ENCODE data around the gene POLDIP2.

POLDIP2 gene

DNA sequence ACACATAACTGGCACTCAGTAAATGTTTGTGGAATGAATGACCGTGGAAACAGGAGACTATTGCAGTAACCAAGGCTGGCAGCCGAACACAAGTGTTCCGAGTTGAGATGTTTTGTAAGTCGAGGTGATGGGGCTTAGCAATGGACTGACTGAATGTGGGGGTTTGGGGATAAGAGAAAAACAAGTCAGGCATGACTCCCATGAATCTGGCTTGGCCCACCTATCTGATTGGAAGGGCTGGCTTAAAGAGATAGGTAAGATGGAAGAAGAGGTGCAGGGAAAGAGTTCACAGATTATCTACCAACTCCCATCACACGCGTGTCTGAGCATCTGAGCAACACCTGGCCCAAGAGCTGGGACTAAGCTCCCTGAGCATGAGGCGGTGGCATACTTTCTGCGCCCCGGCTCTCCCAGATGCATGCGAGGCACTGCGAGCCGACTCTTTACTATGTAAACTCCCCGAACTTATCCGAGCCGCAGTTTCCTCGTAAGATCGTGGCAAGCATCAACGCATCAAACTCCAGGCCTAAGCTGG is 22.6 kb downstream of the POLDIP2 start:
- DNase-seq: no peak

DNA sequence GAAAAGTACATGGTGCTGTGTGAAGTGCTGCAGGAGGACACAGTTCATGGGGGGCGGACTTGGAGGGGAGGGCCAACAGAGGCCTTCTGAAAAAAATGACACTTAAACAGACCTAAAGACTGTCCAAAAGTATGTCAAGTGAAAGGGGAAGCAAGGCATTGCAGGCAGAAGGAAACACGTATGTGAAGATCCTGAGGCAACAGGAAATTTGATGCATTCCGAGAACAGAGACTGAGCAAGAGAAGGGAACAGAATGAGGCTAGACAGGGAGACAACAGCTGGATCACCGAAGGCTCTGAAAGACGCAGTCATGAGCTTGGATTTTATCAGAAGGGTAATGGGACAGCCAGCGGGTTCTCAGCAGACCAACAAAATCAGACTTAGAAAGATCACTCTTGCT is 23.2 kb downstream of the POLDIP2 start:
- DNase-seq: no peak

DNA sequence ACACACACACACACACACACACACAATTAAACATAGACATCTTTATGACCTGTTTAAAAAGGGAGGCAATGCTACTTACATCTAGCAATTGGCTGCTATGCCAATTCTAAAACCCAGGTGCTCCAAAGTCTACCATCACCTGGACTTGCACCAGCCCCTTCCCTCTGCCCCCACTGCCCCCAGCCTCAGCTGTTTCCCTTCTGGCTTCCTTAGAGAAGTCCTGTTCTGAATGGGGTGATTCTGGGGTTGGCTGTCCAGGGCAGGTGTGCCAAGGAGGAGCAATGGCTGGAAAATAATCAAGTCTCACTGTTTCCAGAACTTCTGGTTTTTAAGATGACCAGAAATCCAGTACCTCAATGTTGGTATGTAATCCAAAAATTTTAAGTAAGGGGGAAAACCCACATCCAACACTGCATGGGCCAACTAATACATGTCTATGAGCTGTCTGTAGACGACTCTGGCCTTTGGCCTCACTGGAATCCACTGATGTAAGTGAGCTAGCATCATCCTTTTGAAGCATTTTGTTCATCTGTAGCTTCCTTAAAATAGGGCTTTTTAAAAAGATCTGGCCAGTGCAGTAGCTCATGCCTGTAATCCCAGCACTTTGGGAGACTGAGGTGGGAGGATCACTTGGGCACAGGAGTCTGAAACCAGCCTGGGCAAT is 24.1 kb downstream of the POLDIP2 start:
- DNase-seq: no peak

DNA sequence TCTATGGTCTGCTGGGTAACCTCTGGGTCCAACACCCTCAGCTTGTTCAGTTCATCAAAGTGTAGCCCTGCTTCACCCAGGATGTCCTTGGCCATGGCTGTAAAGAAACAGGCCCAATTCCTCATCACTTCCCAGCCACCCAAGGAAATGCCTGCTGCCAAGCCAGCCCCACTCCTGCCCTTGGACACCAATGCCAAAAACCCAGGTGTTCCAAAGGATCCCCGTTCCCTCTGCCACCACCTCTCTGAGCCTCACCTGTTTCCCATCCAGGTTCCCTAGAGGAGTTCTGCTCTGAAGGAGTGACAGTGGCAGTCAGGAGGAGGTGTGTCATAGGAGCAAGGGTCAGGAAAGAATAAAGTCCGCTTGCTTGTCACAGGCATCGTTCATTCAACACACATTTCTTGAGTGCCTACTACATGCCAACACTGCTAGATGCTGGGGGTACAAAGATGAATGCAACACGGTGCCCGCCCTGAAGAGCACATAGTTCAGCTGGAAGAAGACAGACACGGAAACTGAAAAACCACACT is 25.4 kb downstream of the POLDIP2 start:
- no peak for DNase-seq

DNA sequence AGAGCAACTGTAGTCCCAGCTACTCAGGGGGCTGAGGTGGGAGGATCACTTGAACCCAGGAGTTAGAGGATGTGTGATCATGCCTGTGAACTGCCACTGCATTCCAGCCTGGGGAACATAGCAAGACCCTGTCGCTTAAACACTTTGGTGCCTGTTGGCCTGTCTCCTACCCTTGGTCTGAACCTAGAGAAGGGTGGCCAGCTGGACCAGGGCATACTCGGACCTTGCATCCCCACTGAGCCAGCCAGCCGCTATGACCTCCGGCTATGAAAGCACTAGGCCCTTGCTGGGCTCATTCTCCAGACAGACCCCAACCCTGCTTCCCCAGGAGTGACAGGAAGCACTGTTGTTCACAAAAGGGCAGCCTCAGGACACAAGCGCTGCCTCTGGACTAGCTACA is 26.7 kb downstream of the POLDIP2 start:
- DNase-seq: no peak

DNA sequence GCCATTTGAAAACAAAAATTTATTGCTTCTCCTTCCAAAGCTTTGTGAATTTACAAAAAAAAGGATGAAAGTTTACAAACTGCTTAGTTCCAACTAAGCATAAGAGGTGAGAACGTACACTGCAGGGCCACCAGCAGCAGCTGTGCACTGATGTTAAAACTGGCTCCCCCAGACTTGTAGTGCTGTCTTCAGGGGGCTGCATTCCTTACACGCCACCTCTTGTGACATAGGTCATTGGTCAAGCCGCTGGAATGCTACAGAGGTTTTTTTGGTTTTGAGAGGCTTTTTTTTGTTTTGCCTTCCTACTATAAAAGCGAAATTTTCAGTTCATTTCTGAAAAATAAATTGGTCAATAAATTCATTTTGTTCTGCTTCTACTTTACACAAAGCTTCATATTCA is 29.0 kb downstream of the POLDIP2 start:
- DNase-seq: no peak

DNA sequence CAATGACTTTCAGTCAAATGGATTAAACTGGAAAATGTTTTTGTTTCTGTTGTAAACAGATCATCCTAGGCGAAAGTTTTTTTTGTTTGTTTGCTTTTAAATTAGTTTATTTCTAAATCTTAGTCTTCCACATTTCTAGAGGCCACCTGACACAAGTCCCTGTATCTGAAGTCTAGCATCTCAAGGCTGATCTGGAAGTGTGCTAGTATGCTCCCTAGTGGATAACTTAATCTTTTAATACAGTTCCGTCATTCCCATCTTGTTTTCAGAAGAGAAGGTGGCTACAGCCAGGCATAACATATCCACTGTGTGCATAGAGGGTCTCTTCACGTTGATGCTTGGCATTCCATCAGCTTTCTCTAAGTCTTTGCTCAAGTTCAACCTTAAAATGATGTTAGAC is 29.6 kb downstream of the POLDIP2 start:
- peak in 1 of 2 experiments; percentile 5 for DNase-seq

DNA sequence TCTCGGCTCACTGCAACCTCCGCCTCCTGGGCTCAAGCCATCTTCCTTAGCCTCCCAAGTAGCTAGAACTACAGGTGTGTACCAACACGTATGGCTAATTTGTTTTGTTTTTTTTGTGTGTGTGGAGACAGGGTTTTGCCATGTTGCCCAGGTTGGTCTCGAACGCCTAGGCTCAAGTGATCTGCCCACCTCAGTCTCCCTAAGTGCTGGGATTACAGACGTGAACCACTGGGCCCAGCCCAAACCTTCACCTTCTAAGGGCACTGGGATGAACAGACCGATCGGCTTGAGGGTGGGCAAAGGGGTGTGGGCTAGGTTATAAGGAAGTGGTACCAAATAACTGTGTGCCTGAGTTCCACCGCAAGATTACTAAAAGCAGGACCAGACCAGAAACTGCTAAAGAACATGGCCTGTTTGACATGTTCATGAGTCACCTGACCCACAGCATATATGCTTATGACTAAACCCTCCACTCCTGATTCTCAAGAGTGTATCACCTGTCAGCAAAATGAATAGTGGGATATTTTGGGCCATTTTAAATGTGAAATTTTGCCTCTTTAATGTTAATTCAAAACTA is 30.2 kb downstream of the POLDIP2 start:
- DNase-seq: peak; percentile 54 to 57

DNA sequence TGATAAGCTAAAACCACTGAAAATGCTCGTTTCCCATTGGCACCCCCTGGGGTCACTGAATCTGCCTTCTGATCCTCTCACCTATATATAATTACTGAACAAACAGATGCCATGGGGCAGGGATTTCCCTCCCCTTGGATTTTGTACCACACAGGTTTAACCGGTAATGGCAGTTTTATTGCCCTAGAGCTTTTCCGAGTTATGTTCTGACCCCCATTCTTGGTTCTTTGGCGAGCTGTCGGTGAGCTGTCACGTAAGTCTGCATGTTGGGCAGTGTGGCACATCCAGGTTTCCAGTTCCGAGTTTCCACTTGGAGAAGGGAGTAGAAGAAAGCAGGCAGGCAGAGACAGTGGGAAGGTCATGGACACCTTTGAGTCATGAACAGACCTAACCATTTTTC is 31.2 kb downstream of the POLDIP2 start:
- DNase-seq: peak; percentile 12 to 14

DNA sequence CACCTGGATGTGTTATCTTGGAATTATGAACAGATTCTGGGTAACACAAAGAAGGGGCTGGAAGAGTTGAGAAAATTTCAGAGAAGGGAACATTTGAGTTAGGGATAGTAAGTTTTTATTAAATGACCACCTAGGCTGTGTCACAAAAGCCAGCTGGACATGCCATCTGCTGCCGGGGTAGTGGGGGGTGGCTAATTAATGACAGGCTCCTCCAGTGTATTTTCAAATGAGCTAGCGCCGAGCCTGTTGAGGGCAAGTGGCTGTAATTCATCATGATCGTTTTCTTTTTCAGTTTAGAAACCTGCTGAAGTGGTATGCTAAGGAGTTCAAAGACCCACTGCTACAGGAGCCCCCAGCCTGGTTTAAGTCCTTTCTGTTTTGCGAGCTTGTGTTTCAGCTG is 32.1 kb downstream of the POLDIP2 start:
- no peak for DNase-seq

DNA sequence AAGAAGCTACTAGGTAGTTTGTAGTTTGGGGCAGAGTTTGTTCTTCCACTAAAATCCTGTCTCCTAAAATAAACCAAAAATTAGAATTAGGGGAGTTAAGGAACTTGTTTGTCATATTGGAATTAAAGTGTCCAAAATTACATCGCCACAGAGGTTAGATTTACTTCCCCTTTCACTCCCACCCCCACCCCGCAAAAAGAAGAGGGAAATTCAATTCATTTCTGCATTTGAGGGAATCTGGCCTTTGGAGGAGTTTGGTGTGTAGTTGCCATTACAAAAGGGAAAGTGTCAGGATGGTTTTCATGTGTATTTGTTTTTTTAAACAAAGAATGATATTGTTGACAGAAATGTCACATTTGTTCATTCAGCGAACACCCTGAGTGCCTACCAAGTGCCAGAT is 32.5 kb downstream of the POLDIP2 start:
- no peak for DNase-seq

DNA sequence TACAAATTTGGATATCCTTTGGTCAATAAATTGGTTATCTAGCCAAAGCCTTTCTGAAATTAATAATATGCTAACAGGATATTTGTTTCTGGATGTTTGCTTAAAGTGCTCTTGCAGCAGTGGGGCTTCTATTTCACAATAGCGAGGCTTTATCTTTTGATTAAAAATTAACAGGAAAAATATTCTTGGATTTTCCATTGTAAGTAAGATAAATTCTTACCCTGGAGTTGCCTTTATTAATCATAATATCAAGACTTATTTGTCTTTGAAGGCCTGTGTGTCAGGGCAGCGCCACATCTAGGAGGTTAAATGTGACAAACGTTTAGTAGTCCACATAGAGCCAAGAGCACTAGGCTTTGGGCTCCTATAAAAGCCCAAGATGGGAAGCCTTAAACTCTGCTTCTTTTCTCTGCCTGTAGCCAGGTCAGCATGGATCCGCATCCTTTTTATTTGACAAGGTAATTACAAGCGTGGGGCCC is 33.0 kb downstream of the POLDIP2 start:
- DNase-seq: no peak

DNA sequence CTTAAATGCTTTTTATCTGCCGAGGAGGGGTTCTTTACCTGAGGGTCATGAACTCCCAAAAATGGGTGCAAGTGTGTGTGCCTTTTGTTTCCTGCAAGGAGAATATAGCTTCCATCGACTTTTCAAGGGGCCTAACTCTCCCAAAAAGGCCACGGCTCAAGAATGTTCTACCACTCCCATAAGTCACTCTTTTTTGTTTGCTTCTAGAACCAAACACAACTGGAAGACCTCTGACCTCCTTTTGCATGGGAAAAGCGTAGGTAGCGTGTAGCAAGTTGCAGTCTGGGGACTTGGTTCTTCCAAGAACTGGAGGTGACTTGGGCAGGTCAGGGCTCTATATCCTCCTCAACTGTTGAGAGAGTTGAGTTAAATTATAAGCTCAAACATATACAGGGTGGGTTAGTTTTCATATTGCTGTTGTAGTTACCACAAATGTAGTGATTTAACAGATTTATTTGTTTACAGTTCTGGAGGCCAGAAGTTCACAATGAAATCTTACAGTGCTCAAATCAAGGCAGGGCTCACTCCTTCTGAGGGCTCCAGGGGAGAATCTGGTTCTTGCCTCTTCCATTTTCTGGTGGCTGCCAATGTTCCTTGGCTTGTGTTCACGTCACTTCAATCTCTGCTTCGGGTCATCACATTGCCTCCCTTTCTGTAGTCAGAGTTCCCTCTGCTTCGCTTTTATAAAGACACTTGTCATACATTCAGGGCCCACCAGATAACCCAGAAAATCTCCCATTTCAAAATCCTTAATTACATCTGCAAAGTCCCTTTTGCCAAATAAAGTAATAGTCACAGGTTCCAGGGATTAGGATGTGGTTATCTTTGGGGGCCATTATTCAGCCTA is 36.9 kb downstream of the POLDIP2 start:
- no peak for DNase-seq

DNA sequence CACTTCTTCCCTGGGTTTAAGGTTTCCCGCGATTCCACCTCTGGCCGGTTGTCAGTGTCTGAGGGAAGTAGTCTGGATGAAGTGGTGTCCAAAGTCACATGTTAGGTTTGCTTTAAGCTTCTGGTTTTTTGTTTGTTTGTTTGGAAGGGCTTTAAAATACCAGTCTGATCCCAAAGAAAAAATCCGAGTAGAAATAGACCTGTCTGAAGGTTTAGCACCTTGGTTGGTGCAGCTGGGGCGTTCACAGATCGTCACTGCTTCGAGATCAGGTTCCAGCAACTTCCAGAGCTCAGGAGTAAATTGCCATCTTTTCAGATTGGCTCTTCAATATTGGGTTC is 37.8 kb downstream of the POLDIP2 start:
- no peak for DNase-seq

DNA sequence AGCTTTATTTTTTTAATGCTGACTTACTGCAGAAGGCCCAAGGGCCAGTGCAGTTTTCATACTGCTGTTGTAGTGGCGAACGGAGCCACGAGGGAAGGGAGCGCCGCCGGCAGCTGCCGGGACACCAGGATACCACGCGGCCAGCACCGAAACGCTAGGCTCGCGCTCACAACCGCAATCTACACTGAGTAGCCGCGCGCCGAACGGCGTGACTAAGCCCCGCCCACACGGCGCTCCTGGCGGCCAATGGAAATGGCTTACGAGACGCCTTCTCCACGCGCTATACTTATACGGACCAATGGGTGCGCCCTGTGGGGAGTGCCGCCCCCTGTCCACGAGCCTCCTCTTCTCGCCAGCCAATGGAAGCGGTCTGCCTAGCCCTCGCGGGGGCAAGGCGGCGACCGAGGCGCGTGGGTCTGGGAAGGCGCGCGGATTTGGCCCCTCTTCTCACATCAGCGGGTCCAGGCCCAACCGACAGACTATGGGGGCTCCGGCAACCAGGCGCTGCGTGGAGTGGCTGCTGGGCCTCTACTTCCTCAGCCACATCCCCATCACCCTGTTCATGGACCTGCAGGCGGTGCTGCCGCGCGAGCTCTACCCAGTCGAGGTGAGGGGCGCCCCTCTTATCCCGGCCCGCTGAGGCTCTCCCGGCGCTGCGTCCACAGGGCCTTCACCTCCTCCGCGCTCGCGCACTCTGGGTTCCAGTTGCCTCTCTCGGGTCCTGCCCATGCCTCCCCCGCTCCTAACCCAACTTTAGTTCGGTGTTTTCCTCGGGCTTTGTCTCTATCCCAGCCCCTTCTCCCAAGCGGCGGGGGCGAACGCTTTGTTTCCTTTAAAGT is 38.3 kb downstream of the POLDIP2 start, which contains the start of gene TMEM97:
TSS of gene TMEM97 (plus strand) at position 442 of the 839 bp plus-strand sequence. CDS start at position 482, 40 bp downstream.
- DNase-seq: peak; percentile 95

DNA sequence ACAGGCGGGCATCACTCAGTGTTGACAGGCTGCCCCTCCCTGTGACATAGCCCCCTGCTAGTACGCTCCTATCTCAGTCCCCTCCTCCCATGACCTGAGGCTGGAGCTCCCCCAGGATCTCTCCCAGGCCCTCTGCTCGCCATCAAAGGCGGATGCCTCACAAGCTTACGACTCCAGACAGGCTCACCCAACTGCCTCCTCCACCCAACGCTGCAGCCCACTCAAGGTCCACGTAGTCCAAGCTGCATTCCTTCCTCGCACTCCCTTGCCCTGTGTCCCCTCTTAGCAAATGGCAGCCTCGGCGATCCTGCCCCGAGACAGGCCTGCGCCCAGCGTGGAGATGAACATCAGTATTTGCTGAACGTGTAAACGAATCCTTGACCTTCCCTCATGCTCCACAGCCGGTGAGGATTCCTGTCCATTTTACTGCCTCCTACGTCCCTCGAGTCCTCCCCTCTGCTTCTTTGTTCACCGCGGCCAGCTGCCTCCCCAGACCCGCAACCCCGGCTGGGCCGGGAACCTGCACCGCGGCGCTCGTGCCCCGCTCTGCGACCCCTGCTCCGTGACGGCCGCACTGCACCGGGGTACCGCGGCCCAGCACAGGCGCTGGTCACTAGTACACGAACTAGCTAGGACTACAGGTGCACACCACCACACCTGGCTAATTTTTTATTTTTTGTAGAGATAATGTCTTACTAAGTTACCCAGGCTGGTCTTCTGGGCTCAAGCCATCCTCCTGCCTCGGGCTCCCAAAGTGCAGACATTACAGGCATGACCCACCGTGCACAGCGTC is 39.2 kb downstream of the POLDIP2 start:
- peak in 1 of 2 experiments; percentile 36 for DNase-seq

DNA sequence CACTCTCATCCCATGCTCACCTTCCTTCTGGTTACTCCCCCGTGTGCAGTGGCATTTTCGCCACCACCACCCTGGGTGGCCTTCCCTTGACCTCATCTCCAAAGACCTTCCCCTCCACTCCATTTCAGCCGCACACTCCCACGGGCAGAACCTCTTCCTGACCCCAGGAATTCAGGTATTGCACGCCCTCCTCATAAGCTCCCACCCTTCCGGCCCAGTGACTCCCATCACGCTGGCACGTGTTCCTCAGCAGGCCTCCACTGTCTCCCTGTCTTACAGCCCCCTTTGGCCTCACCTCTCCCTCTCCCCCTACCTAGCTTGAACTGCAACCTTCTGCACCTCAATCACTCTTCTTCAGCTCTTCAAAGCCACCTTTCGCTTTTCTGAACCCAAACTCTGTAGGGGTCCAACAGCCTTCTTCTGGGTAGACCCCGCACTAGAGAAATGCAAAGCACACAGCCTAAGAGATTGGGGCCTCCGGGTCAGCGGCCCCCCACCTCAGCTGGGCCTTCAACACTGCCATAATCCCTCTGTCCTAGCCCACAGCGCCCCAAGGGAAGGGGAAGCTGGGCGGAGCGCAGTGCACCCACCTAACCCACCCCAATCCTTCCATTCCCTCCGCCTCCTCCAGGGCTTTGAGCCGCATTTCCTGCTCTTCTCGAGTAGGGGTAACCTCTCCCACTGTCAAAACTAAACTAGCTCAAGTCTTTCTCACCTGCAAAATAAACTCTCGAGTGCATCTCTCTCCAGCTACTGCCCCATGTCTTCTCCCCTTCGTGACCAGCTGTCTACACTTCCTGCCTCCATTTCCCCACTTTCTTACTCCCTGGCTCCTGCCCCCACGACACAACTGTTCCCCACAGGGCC is 40.0 kb downstream of the POLDIP2 start:
- no peak for DNase-seq

DNA sequence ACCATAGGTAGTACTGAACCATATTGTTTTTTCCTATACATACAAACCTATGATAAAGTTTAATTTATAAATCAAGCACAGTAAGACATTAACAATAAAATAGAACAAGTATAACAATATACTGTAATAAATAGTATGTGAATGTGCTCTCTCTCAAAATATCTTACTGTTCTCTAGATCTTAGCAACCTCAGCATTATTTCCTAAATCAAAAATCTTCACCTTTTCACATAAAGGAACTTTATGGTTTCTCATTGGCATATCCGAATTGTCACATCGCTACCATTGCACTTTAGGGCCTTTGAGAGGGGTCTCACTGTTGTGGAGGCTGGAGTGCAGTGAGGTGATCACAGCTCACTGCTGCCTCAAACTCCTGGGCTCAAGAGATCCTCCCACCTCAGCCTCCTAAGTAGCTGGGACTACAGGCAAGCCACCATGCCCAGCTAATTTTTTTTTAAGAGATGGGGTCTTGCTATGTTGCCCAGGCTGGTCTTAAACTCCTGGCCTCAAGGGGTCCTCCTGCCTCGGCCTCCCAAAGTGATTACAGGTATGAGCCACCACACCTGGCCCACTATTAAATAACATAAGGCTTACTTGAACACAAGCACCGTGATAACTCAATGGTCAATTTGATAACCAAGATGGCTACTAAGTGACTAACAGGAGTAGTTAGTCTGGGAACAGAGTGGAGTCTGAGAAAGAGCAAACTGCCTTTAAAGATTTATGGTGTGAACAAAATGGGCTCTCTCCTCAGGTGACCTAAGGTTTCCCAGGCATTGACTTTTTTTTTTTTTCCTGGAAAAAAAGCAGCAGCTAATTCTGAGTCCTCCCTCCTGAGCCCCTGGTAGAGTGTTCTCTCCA is 41.3 kb downstream of the POLDIP2 start:
- DNase-seq: no peak

DNA sequence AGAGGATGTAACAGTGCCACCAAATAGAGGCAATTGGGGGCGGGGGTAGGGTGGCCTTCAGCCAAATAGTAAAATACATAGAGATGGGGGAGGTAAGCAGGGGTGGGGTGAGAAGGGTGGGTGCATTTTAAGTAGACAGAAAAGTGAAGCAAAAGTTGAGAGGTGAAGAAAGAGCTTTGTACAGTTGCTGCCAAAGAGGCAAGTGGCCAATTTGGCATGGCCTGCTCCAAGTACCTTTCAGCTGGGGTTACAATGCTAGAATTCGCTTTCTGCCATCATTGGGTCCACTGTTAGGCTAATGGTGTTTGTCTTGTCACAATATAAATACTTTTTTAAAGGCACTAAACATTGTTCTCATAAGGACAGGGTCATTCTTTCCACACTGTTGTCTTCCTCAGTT is 43.5 kb downstream of the POLDIP2 start:
- DNase-seq: no peak

Data from activated T-cell treated with anti-CD3 and anti-CD28 coated beads, Interleukin-2, amount 50 U/mL, for 48 hours (primary cell).